HEK293 (cell line): ENCODE measurements around the gene ANKRD65.
A peak's percentile ranks its signal among the peaks of the same experiment; 100 is the strongest.

Experiments
- EGR2 ChIP-seq: fragments of 450-650 bp; formaldehyde crosslinking; IDR thresholded peaks from 2 replicates; pipeline ENCODE4 v1.5.1; 2016; ENCODE audit warnings: low read depth, missing biosample characterization, missing genetic modification characterization
- GLI2 ChIP-seq: fragments of 450-650 bp; formaldehyde crosslinking; IDR thresholded peaks from 2 replicates; pipeline ENCODE4; 2017; ENCODE audit warnings: missing biosample characterization, missing genetic modification characterization, low read depth, borderline replicate concordance
- GLI4 ChIP-seq: fragments of 450-650 bp; formaldehyde crosslinking; IDR thresholded peaks from 2 replicates; pipeline ENCODE4 v1.5.1; 2016; ENCODE audit warnings: missing biosample characterization, missing genetic modification characterization
- GLIS1 ChIP-seq: fragments of 450-650 bp; formaldehyde crosslinking; IDR thresholded peaks from 2 replicates; pipeline ENCODE4 v1.5.1; 2016; ENCODE audit warnings: missing biosample characterization, missing genetic modification characterization
- KLF10 ChIP-seq: fragments of 450-650 bp; IDR thresholded peaks from 2 replicates; pipeline ENCODE4 v1.5.1; 2018; ENCODE audit warnings: missing biosample characterization, mild to moderate bottlenecking, missing genetic modification characterization
- KLF16 ChIP-seq: fragments of 450-650 bp; formaldehyde crosslinking; IDR thresholded peaks from 2 replicates; pipeline ENCODE4 v1.5.1; 2017; ENCODE audit warnings: missing biosample characterization, missing genetic modification characterization
- KLF8 ChIP-seq: fragments of 450-650 bp; formaldehyde crosslinking; IDR thresholded peaks from 2 replicates; pipeline ENCODE4 v1.5.1; 2016; ENCODE audit warnings: missing biosample characterization, missing genetic modification characterization
- KLF9 ChIP-seq: fragments of 450-650 bp; formaldehyde crosslinking; IDR thresholded peaks from 2 replicates; pipeline ENCODE4 v1.5.1; 2016; ENCODE audit warnings: missing biosample characterization, missing genetic modification characterization, low read depth
- PRDM4 ChIP-seq: fragments of 450-650 bp; formaldehyde crosslinking; IDR thresholded peaks from 2 replicates; pipeline ENCODE4 v1.5.1; 2017; ENCODE audit warnings: missing biosample characterization, missing genetic modification characterization
- SP7 ChIP-seq: fragments of 450-650 bp; formaldehyde crosslinking; IDR thresholded peaks from 2 replicates; pipeline ENCODE4 v1.5.1; 2016; ENCODE audit warnings: missing biosample characterization, missing genetic modification characterization
- TCF7L2 ChIP-seq: IDR thresholded peaks from 2 replicates; pipeline ENCODE4 v1.6.1; 2011; ENCODE audit warnings: low read depth, mild to moderate bottlenecking, inconsistent platforms, low read length, moderate library complexity, borderline replicate concordance
- ZBTB48 ChIP-seq: fragments of 450-650 bp; formaldehyde crosslinking; IDR thresholded peaks from 2 replicates; pipeline ENCODE4 v1.5.1; 2016; ENCODE audit warnings: missing biosample characterization, missing genetic modification characterization
- ZEB2 ChIP-seq: fragments of 450-650 bp; formaldehyde crosslinking; IDR thresholded peaks from 2 replicates; pipeline ENCODE4 v1.5.1; 2016; ENCODE audit warnings: missing biosample characterization, missing genetic modification characterization
- ZFHX2 ChIP-seq: fragments of 450-650 bp; formaldehyde crosslinking; conservative IDR thresholded peaks from 2 replicates; pipeline ENCODE4 v1.5.1; 2016; ENCODE audit warnings: missing biosample characterization, missing genetic modification characterization
- ZNF324 ChIP-seq: fragments of 450-650 bp; formaldehyde crosslinking; IDR thresholded peaks from 2 replicates; pipeline ENCODE4 v1.5.1; 2016; ENCODE audit warnings: missing biosample characterization, missing genetic modification characterization
- ZNF398 ChIP-seq: fragments of 450-650 bp; formaldehyde crosslinking; IDR thresholded peaks from 2 replicates; pipeline ENCODE4 v1.5.1; 2017; ENCODE audit warnings: missing biosample characterization, missing genetic modification characterization
- ZNF449 ChIP-seq: fragments of 450-650 bp; formaldehyde crosslinking; IDR thresholded peaks from 2 replicates; pipeline ENCODE4 v1.5.1; 2017; ENCODE audit warnings: missing biosample characterization, mild to moderate bottlenecking, missing genetic modification characterization, moderate library complexity
- ZNF501 ChIP-seq: fragments of 450-650 bp; formaldehyde crosslinking; IDR thresholded peaks from 2 replicates; pipeline ENCODE4 v1.5.1; 2016; ENCODE audit warnings: missing biosample characterization, missing genetic modification characterization
- ZNF555 ChIP-seq: fragments of 450-650 bp; formaldehyde crosslinking; conservative IDR thresholded peaks from 2 replicates; pipeline ENCODE4 v1.5.1; 2017; ENCODE audit warnings: missing biosample characterization, mild to moderate bottlenecking, missing genetic modification characterization, inconsistent platforms
- ZNF776 ChIP-seq: fragments of 450-650 bp; formaldehyde crosslinking; IDR thresholded peaks from 2 replicates; pipeline ENCODE4 v1.5.0; 2017; ENCODE audit warnings: missing biosample characterization, missing genetic modification characterization, borderline replicate concordance
- ZSCAN4 ChIP-seq: fragments of 450-650 bp; formaldehyde crosslinking; IDR thresholded peaks from 2 replicates; pipeline ENCODE4 v1.5.1; 2017; ENCODE audit warnings: missing biosample characterization, missing genetic modification characterization
- TF ChIP-seq, protein P1 (sequence below): fragments of 450-650 bp; formaldehyde crosslinking; conservative IDR thresholded peaks from 2 replicates; pipeline ENCODE4 v1.5.1; 2016; ENCODE audit warnings: low read depth, missing biosample characterization, missing genetic modification characterization
- TF ChIP-seq, protein P2 (sequence below): fragments of 450-650 bp; formaldehyde crosslinking; IDR thresholded peaks from 2 replicates; pipeline ENCODE4 v1.5.1; 2016; ENCODE audit warnings: missing biosample characterization, missing genetic modification characterization
- TF ChIP-seq, protein P3 (sequence below): IDR thresholded peaks from 2 replicates; pipeline ENCODE4 v1.6.1; 2011; ENCODE audit warnings: mild to moderate bottlenecking, low read depth, low read length, borderline replicate concordance

The ANKRD65 gene

DNA sequence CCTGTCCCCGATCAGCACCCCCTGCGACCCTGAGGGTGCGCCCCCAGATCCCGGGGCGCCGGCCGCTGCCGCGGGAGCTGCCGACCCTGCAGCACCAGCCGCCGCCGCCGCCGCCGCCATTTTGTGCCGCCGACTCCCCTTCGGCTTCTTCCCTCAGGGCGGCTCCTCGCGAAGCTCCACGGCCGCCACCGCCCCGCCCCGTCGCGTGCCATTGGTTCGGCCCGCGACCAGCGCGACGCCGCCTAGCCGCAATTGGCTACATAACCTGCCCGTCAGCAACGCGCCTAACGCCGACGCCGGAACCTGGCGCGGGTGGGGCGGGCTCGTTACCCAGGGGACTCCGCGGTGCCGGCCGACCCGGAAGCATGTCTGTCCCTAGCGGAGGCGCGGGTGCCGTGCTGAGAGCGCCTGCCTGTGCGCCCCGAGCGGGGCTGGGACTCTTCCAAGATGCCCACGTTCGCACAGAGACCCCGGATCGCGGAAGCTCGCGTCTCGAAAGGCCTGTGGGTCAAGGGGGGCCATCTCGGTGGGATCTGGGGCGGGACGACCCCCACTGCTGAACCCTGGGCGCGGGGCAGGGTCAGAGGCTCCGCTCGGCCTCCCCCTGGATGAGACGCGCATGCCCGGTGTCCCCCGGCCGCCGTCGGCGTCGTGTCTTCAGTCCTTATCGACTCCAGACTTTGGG, 21.7 kb downstream of the ANKRD65 start, which contains the start of gene CCNL2 (continued):
- TF ChIP-seq, protein P1, sequence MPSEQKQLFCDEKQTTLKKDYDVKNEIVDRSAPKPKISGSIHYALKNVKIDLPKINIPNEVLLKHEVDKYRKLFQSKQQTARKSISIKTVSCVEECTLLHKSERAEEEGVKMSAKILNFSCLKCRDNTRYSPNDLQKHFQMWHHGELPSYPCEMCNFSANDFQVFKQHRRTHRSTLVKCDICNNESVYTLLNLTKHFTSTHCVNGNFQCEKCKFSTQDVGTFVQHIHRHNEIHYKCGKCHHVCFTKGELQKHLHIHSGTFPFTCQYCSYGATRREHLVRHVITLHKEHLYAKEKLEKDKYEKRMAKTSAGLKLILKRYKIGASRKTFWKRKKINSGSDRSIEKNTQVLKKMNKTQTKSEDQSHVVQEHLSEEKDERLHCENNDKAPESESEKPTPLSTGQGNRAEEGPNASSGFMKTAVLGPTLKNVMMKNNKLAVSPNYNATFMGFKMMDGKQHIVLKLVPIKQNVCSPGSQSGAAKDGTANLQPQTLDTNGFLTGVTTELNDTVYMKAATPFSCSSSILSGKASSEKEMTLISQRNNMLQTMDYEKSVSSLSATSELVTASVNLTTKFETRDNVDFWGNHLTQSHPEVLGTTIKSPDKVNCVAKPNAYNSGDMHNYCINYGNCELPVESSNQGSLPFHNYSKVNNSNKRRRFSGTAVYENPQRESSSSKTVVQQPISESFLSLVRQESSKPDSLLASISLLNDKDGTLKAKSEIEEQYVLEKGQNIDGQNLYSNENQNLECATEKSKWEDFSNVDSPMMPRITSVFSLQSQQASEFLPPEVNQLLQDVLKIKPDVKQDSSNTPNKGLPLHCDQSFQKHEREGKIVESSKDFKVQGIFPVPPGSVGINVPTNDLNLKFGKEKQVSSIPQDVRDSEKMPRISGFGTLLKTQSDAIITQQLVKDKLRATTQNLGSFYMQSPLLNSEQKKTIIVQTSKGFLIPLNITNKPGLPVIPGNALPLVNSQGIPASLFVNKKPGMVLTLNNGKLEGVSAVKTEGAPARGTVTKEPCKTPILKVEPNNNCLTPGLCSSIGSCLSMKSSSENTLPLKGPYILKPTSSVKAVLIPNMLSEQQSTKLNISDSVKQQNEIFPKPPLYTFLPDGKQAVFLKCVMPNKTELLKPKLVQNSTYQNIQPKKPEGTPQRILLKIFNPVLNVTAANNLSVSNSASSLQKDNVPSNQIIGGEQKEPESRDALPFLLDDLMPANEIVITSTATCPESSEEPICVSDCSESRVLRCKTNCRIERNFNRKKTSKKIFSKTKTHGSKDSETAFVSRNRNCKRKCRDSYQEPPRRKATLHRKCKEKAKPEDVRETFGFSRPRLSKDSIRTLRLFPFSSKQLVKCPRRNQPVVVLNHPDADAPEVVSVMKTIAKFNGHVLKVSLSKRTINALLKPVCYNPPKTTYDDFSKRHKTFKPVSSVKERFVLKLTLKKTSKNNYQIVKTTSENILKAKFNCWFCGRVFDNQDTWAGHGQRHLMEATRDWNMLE (tag by site-specific recombination), result 0 out of 2 replicates have a peak, but pooled peaks have one; percentile 44
- TF ChIP-seq ZSCAN4 (tag by site-specific recombination) (no peak), KLF10 (peak; percentile 60; the same call in 1 of the 2 replicates), GLI4 (no peak), ZNF449 (tag by site-specific recombination) (peak; percentile 84), ZBTB48 (tag by site-specific recombination) (peak; percentile 86; the same call in 1 of the 2 replicates), ZNF398 (tag by site-specific recombination) (peak; percentile 25), EGR2 (tag by site-specific recombination) (peak; percentile 62), GLI2 (tag by site-specific recombination) (no peak), PRDM4 (tag by site-specific recombination) (no peak), KLF8 (tag by site-specific recombination) (peak; percentile 96), KLF9 (tag by site-specific recombination) (peak; percentile 37), ZNF501 (tag by site-specific recombination) (peak; percentile 63), KLF16 (tag by site-specific recombination) (0 out of 2 replicates have a peak, but pooled peaks have one; percentile 31), ZNF776 (tag by site-specific recombination) (no peak), TCF7L2 (no peak), ZNF555 (no peak), GLIS1 (tag by site-specific recombination) (peak; percentile 60), SP7 (tag by site-specific recombination) (peak; percentile 66; the same call in 1 of the 2 replicates), ZFHX2 (tag by site-specific recombination) (peak; percentile 71), ZEB2 (tag by site-specific recombination) (peak; percentile 89; the same call in 1 of the 2 replicates), ZNF324 (tag by site-specific recombination) (peak; percentile 76)
- TF ChIP-seq, protein P2, sequence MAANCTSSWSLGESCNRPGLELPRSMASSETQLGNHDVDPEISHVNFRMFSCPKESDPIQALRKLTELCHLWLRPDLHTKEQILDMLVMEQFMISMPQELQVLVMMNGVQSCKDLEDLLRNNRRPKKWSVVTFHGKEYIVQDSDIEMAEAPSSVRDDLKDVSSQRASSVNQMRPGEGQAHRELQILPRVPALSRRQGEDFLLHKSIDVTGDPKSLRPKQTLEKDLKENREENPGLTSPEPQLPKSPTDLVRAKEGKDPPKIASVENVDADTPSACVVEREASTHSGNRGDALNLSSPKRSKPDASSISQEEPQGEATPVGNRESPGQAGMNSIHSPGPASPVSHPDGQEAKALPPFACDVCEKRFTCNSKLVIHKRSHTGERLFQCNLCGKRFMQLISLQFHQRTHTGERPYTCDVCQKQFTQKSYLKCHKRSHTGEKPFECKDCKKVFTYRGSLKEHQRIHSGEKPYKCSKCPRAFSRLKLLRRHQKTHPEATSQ (tag by site-specific recombination), result peak; percentile 48; the same call in 1 of the 2 replicates
- TF ChIP-seq, protein P3, sequence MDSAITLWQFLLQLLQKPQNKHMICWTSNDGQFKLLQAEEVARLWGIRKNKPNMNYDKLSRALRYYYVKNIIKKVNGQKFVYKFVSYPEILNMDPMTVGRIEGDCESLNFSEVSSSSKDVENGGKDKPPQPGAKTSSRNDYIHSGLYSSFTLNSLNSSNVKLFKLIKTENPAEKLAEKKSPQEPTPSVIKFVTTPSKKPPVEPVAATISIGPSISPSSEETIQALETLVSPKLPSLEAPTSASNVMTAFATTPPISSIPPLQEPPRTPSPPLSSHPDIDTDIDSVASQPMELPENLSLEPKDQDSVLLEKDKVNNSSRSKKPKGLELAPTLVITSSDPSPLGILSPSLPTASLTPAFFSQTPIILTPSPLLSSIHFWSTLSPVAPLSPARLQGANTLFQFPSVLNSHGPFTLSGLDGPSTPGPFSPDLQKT, result peak; percentile 82; the same call in 1 of the 2 replicates
